ENCODE data around the gene TPRA1.

The TPRA1 gene

GRCh38 chr3:127590282-127590592, 296 bp downstream of the TPRA1 start:
- peak; percentile 38 for DNase-seq (ENCODE audit: low read depth)

GRCh38 chr3:127589600-127590281, 792 bp downstream of the TPRA1 start:
- no peak for DNase-seq (ENCODE audit: low read depth)

- DNase-seq (ENCODE audit: low read depth): peak; percentile 76
These were observed 1.5 kb downstream of the TPRA1 start for GRCh38 chr3:127588806-127589577.

- DNase-seq (ENCODE audit: low read depth): no peak
These were observed 2.7 kb downstream of the TPRA1 start for GRCh38 chr3:127587876-127588275.

GRCh38 chr3:127585813-127586413, 4.6 kb downstream of the TPRA1 start:
- no peak for DNase-seq (ENCODE audit: low read depth)

- peak; percentile 50 for DNase-seq (ENCODE audit: low read depth)
These were observed 5.2 kb downstream of the TPRA1 start for GRCh38 chr3:127585163-127585812.

GRCh38 chr3:127584734-127585133, 5.8 kb downstream of the TPRA1 start:
- DNase-seq (ENCODE audit: low read depth): no peak

- no peak for DNase-seq (ENCODE audit: low read depth)
These were observed 10.0 kb downstream of the TPRA1 start for GRCh38 chr3:127580327-127581060.

GRCh38 chr3:127578802-127579201, 11.7 kb downstream of the TPRA1 start:
- no peak for DNase-seq (ENCODE audit: low read depth)

- no peak for DNase-seq (ENCODE audit: low read depth)
These were observed 12.4 kb downstream of the TPRA1 start for GRCh38 chr3:127578168-127578567.

- DNase-seq (ENCODE audit: low read depth): no peak
These were observed 13.1 kb downstream of the TPRA1 start for GRCh38 chr3:127577448-127577847.

GRCh38 chr3:127574880-127575878, 15.4 kb downstream of the TPRA1 start:
- DNase-seq (ENCODE audit: low read depth): peak; percentile 88

- DNase-seq (ENCODE audit: low read depth): no peak
These were observed 16.6 kb downstream of the TPRA1 start for GRCh38 chr3:127573912-127574311.

GRCh38 chr3:127573401-127573800, 17.1 kb downstream of the TPRA1 start:
- no peak for DNase-seq (ENCODE audit: low read depth)

- no peak for DNase-seq (ENCODE audit: low read depth)
These were observed 17.8 kb downstream of the TPRA1 start for GRCh38 chr3:127572735-127573134.

GRCh38 chr3:127572186-127572585, 18.3 kb downstream of the TPRA1 start:
- DNase-seq (ENCODE audit: low read depth): no peak

- no peak for DNase-seq (ENCODE audit: low read depth)
These were observed 20.0 kb downstream of the TPRA1 start for GRCh38 chr3:127570520-127570919.

GRCh38 chr3:127569160-127569559, 21.4 kb downstream of the TPRA1 start:
- DNase-seq (ENCODE audit: low read depth): no peak

GRCh38 chr3:127568586-127568985, 21.9 kb downstream of the TPRA1 start:
- no peak for DNase-seq (ENCODE audit: low read depth)

GRCh38 chr3:127566833-127567232, 23.7 kb downstream of the TPRA1 start:
- DNase-seq (ENCODE audit: low read depth): no peak

- DNase-seq (ENCODE audit: low read depth): no peak
These were observed 24.8 kb downstream of the TPRA1 start for GRCh38 chr3:127565711-127566110.

Measured in iris pigment epithelial cell (primary cell).